GM21723 (cell line): ENCODE measurements around the gene KCNQ1OT1.

ENCODE experiments used
- ATAC-seq: cut with Tn5 transposase; IDR thresholded peaks from one replicate; pipeline ENCODE4 v1.9.1; 2021; ENCODE audit warnings: mild to moderate bottlenecking, moderate library complexity; ENCODE audit not compliant: unreplicated experiment

The KCNQ1OT1 gene

DNA sequence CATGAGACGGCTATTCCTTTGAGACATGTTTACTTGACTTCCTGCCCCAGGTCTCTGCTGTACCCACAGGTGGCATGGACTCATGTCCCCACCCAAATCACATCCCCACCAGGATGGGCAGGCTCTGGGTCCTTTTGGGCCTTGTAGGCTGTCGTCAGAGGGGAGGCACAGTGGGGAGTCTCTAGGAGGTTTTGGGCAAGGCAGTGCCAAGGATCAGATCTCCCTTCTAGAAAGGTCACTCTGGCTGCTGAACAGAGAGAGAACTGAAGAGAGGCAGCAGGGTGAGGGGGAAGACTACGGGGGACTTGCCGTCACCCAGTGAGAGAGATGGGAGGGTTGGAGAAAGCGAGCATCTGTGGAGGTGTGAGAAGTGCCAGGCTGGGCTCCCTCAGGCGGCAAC lies 4.6 kb upstream of the KCNQ1OT1 start:
- no peak for ATAC-seq

DNA sequence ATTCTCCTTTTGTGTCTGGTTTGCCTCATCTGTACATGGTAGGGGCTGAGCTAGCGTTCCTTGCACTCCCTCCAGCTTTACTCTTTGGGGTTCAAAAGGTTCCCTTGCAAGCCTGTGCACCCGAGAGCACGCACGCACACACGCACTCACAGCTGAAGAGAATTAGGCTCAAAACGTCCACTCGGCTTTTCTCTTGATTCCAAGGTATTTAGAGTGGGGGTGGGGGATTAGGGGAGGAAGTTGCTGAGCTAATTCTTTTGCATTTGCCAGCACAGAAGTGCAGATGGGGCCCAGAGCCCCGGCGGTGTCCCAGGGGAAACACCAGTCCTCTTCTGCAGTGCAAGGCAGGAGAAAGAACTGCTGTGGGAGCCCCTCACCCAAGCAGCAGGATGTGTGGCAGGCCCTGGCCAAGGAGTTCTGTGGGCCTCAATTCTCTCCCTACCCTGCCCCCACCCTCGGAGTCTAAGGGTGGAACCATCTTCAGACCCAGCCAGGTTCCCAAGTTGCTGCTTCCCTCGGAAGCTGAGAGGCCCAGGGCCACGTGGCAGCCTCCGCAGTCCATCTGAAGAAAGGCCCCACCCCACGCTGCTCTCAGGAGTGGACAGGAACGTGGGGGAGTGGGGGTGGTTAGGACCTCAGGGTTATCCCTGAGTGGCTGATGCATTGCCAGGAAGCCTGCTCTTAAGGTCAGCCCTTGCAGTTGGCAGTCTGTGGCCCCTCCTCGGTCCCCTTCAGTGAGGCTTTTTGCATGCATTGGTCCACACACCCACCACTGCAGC lies 3.8 kb upstream of the KCNQ1OT1 start:
- no peak for ATAC-seq

GRCh38 chr11:2702771-2703362 lies 3.1 kb upstream of the KCNQ1OT1 start:
- ATAC-seq, result no peak

DNA sequence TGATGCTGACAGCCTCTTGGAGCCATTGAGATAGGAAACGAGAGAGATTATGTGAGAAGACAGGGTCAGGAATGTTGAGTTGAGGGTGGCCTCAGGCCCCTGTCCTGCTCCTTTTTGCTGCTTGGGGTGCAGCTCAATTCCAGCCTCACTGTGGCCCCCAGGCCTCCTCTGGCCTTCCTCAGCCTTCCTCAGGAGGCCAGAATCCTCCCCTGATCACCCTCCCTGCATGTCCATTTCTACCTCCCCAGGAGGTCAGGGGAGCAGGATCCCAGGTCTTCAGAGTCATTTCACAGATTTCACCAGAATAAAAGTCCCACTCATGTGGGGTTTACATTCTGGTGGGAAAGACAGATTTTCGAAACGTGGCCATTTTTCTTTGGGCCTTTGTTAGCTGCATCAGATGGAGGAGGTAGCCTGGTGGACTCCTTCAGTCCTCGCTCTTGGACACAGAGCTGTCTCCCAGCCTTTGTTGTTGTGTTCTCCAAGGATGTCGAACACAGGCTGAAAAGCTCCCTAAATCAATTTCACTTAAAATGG lies 2.2 kb upstream of the KCNQ1OT1 start:
- ATAC-seq, result no peak

- ATAC-seq, result no peak
These were observed 1.4 kb upstream of the KCNQ1OT1 start for GRCh38 chr11:2701230-2701629.

GRCh38 chr11:2700415-2701211 lies 819 bp upstream of the KCNQ1OT1 start:
- ATAC-seq, result peak; percentile 43

DNA sequence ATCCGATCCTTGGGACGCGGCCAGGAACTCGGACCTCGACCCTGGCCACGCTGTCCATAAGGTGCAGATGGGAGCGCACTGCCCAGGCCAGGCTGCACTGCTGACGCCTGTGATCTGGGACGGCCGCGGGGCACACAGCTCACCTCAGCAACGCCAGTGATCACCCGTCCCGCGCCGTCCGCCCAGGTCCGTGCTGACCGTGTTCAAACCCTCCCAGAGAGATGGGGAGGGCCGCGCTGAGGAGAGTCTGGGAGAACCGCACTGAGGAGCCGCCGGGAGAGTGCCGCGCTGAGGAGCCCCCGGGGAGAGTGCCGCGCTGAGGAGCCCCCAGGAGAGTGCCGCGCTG lies 636 bp downstream of the KCNQ1OT1 start:
- ATAC-seq, result peak; percentile 15

DNA sequence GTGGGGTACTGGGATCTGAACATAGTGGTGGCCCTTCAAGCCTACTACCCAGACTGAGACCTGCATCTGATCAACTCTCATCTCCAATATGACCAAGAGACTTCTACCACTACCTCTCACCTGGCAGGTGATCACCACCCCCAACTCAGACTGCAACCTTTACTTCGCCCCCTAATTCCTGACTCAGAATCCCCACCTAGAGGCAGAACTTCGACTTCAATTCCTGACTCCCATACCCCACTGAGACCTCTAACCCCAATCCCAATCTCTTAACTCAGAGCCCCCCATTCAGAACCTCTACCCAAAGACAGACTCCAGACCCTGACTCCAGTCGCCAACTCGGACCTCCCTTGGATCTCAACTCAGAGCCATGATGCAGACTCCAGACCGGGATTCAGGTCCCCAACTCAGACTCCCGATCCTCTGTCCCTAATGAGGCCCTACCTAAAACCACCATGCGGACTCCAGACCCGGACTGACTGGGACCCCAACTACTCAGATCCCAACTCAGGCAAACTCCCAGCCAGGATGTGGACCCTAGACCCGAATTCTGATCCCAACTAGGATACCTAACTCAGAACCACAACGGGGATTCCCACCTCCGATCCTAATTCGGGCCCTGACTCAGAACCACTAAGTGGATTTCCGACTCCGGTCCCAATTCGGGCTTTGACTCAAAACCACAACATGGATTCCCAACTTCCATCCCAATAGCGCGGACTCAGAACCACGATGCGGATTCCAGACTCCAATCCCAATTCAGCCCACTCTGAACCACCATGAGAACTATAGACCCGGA lies 1.2 kb downstream of the KCNQ1OT1 start:
- ATAC-seq, result no peak

DNA sequence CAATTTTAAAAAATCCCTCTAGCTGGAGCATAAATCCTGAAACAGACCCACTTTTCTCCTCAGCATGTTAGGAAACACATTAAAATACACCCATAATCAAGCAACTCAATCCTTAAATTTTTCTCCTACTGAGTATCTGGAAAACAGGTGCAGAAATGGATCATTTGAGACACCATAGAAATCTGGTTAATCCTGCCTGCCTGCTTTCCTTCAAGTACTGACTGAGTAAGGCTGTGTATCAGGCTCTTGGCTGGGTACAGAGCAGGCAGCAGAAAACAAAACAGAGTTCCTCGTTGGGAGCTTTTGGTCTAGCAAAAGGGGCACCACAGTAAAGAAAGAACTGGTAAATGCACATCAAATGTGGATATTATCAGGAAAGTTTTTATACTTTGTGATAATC lies 1.9 kb downstream of the KCNQ1OT1 start:
- ATAC-seq, result no peak

- no peak for ATAC-seq
These were observed 3.3 kb downstream of the KCNQ1OT1 start for GRCh38 chr11:2696455-2696854.

DNA sequence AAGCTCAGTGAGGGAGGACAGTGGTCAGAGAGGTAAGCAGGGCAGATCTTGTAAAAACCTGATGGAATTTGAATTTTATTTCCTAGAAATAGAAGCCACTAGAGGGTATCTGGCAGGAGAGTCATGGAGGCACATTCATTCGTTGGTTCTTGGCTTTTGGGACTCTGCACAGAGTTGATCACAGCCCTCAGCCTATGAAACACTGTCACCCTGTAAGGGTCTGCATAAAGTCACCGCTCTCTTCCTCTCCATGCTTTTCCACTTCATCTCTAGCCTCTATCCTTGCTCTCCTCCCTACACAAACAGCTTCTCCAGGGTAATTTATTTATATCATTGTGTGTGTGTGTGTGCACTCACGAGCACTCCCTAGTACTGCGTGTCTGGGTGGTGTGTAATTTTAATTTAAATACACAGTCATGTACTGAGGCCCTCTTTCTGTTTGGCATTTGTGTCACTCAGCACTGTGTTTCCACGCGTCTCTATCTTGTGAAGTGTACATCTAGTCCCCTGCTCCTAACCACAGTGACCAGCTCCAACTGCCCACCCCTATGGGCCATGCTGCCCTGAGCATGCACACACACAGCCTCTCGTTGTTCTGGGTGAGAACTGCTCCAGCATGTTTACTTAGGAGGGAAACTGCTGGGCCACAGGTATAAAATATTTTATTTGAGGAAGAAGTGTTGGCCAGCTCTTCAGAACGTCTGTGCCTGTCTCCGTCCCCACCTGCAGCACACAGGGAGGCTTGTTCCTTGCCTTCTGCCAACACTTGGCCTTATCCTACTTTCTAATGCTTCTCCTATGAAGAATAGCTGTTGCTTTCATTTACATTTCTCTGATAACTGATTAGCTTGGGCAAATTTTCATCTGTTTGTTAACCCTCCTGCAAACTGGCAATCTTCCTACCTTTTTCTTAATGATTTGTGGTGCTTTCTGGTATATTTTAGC lies 4.5 kb downstream of the KCNQ1OT1 start:
- no peak for ATAC-seq

- no peak for ATAC-seq
These were observed 5.3 kb downstream of the KCNQ1OT1 start for GRCh38 chr11:2694495-2694894.

GRCh38 chr11:2693271-2694261 lies 6.2 kb downstream of the KCNQ1OT1 start:
- no peak for ATAC-seq

GRCh38 chr11:2691991-2692875 lies 7.6 kb downstream of the KCNQ1OT1 start:
- ATAC-seq, result no peak

- ATAC-seq, result no peak
These were observed 8.4 kb downstream of the KCNQ1OT1 start for GRCh38 chr11:2691355-2691761.

GRCh38 chr11:2690596-2691354 lies 9.0 kb downstream of the KCNQ1OT1 start:
- no peak for ATAC-seq
